PC-3 (cell line): Measurements from ENCODE around the gene WWC1.

Experiments
- EZH2 ChIP-seq: fragments of 300-600 bp; sonication (generic); IDR thresholded peaks from one replicate; pipeline ENCODE4 v1.6.1; 2017; ENCODE audit warnings: antibody characterized with exemption, mild to moderate bottlenecking, low read length; ENCODE audit not compliant: unreplicated experiment
- EZH2phosphoT487 ChIP-seq: fragments of 300-600 bp; sonication (generic); IDR thresholded peaks from 2 replicates; pipeline ENCODE4 v1.6.1; 2018; ENCODE audit warnings: mild to moderate bottlenecking, antibody characterized with exemption, low read length, borderline replicate concordance
- TF ChIP-seq, protein P1 (sequence below): fragments of 300-600 bp; sonication (generic); conservative IDR thresholded peaks from 2 replicates; pipeline ENCODE4 v1.5.1; 2017; ENCODE audit warnings: antibody characterized with exemption, low read depth, mild to moderate bottlenecking, low read length

DNA sequence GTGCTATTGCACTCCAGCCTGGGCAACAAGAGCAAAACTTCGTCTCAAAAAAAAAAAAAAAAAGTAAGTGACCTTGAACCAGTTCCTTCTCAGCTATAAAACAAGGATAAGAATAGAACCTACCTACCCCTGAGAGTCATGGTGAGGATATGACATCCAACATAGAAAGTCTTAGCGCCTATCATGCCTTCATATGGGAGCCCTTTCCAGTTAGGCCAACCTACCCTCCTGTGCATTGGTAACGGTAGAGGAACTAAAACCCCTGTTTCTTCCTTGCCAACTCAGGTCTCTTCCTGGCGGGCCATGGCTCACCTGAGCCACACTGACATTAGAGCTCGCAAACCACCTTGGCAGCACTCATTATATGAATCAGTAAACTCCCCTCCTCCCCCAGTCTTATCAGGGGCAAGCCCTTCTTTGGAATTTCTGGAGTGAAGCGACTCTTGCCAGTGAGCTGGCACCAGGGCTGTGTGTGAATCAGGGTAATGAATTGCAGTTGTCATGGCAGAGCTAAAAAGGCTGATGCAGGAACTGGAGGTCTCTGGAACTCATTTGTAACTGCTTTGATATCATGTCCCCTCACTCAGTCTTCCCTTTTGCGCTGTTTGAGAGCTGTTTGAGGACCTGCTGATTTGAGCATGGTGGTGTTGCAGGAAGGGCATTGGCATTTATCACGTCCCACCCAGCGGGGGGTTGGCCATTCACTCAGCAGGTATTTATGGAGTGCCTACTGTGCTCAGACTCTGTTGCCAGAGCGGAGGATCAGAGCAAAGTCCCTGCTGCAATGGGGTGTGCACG is 10.3 kb downstream of the WWC1 start:
- TF ChIP-seq, protein P1, sequence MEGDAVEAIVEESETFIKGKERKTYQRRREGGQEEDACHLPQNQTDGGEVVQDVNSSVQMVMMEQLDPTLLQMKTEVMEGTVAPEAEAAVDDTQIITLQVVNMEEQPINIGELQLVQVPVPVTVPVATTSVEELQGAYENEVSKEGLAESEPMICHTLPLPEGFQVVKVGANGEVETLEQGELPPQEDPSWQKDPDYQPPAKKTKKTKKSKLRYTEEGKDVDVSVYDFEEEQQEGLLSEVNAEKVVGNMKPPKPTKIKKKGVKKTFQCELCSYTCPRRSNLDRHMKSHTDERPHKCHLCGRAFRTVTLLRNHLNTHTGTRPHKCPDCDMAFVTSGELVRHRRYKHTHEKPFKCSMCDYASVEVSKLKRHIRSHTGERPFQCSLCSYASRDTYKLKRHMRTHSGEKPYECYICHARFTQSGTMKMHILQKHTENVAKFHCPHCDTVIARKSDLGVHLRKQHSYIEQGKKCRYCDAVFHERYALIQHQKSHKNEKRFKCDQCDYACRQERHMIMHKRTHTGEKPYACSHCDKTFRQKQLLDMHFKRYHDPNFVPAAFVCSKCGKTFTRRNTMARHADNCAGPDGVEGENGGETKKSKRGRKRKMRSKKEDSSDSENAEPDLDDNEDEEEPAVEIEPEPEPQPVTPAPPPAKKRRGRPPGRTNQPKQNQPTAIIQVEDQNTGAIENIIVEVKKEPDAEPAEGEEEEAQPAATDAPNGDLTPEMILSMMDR, result no peak
- TF ChIP-seq EZH2, result no peak
- no peak for TF ChIP-seq EZH2phosphoT487
